Pancreas (tissue), 10 donors: ENCODE results near the gene MYO10. TPM values are rescaled to one million over a fixed set of nuclear protein-coding genes. Genes with fewer than 3 reads are reported as not detected.
"Not testable (repeated sequence)": the region's sequence is repeated elsewhere in the genome, so short reads cannot be mapped to it uniquely, and the experiment has no call there.

Experiments used
- ATAC-seq, 4 donors: fragments of 200-7000 bp; cut with Tn5 transposase; one replicate each; pipeline versions ENCODE4 v1.8.0 to v1.9.1; 2020; ENCODE audit warnings: mild to moderate bottlenecking in 4 of 4, moderate library complexity in 4 of 4
- DNase-seq, 6 donors: peaks; one replicate each; pipeline ENCODE4 v3.0.0-alpha.2; 2020
- FAIRE-seq: peaks from 2 replicates; lab custom pipeline; 2012; peaks lifted over from hg19 to GRCh38; lab: Jason Lieb, UNC
- H3K27ac ChIP-seq, 4 donors: fragments of 200-600 bp; sonication (generic); 1 replicate in 3 of 4; 2 replicates in 1 of 4; pipeline versions ENCODE4 v1.5.0 to v1.8.0; 2020
- H3K27me3 ChIP-seq, 4 donors: fragments of 200-600 bp; one replicate each; pipeline ENCODE4 v1.8.0; 2021
- H3K36me3 ChIP-seq, 3 donors: fragments of 200-600 bp; sonication (generic) in 1 of 3; one replicate each; pipeline versions ENCODE4 v1.5.0 to v1.8.0; 2020 to 2021
- H3K4me1 ChIP-seq, 3 donors: fragments of 200-600 bp; one replicate each; pipeline ENCODE4 v1.8.0; 2021
- H3K4me3 ChIP-seq, 4 donors: fragments of 200-600 bp; sonication (generic) in 2 of 4; one replicate each; pipeline versions ENCODE4 v1.5.0 to v1.8.0; 2020 to 2021
- H3K9me3 ChIP-seq, 4 donors: fragments of 200-600 bp; one replicate each; pipeline ENCODE4 v1.8.0; 2021
- CTCF ChIP-seq, 4 donors: fragments of 200-600 bp; sonication (generic) in 3 of 4; IDR thresholded peaks; one replicate each; pipeline versions ENCODE4 v1.5.0 to v1.8.0; 2021; ENCODE audit warnings: antibody characterized with exemption in 4 of 4
- WGBS, 2 donors: extraction: QIAGEN DNeasy Blood & Tissue Kit; methylation state at CpG; one replicate each; pipeline ENCODE4 v1.1.7; 2013; 5-methylcytosine and 5-hydroxymethylcytosine counted together
- intact Hi-C, 3 donors: fragments of 100-400 bp; cut with DNase I; formaldehyde crosslinking; loops; one replicate each; pipeline versions ENCODE4 v1.11.1 to v1.14.2; 2022
- polyA plus RNA-seq, 2 donors: library from polyadenylated mRNA; stranded (reverse); fragments of 200-250 nt; gene quantifications; one replicate each; pipeline ENCODE4 v1.2.3, GENCODE V29; 2013
- total RNA-seq, 6 donors: library from RNA; stranded (reverse); fragmentation: NEBNext Ultra II Directional in 4 of 6; extraction: Animal tissue kit (Norgen Biotek cat#: 25700) in 4 of 6; gene quantifications; one replicate each; pipeline versions ENCODE4 v1.2.1 to v1.2.4, GENCODE V29; 2021 to 2023
- donor health status: healthy with polysubstance abuse.
- donor health status: DM: no; HTN: no; CAD: no; lungs with moderate emphysema.
- donor health status: DM: no; HTN: no; CAD: no.
- donor health status: control.
- donor health status: control.
- donor health status: Bipolar disorder and iron deficiency.
- donor health status: DM: yes; HTN: yes; CAD: no.
- donor health status: DM: no; HTN: no; CAD: no.
- donor health status: DM: no; HTN: no; CAD: no.
- donor health status: DM: yes; HTN: yes; CAD: no.

Gene MYO10
- total RNA-seq: 10 to 100 TPM; 23.8 to 47.3 (median 38.6) TPM
- 10 to 100 TPM; 11.5 to 17.5 TPM for polyA plus RNA-seq

GRCh38 chr5:16936150-16936988 lies at the start of gene MYO10:
Gene MYO10 (minus strand): TSS chr5:16936288. CDS start chr5:16935808, 480 bp downstream.
- intact Hi-C loops: loop anchor here in 2 of 3 donors (10.0 kb wide), 2 partner anchors 122 to 198 kb away; no protein-coding TSS in a partner anchor
- Histone ChIP-seq H3K27ac (peak within 1 kb of the TSS; percentile 82 to 98 (median 94)), H3K9me3 (no peaks in the 10 kb centered on the region), H3K4me1 (peaks cover 12 to 23% (median 14%) of the 10 kb centered on the region in 3 donors), H3K4me3 (peak within 1 kb of the TSS; percentile 62 to 95 (median 80)), H3K27me3 (no peaks in the 10 kb centered on the region), H3K36me3 (no peaks in the 10 kb centered on the region)
- peak; percentile 73 to 100 (median 90) for DNase-seq
- no peak for TF ChIP-seq CTCF (IDR thresholded peaks at IDR 0.05)
- FAIRE-seq: no peak
- 0 to 1% methylated on average over 56 to 70 of the region's 70 CpGs for WGBS, 2 donors
- peak; percentile 74 to 86 (median 84) for ATAC-seq

GRCh38 chr5:16985304-16985703 lies 49.2 kb upstream of the MYO10 start:
- H3K27ac ChIP-seq, DNase-seq, H3K27me3 ChIP-seq, H3K4me1 ChIP-seq, FAIRE-seq, ATAC-seq, H3K9me3 ChIP-seq, H3K36me3 ChIP-seq, intact Hi-C loops, H3K4me3 ChIP-seq: not testable (repeated sequence)
- WGBS, 2 donors: 73 to 84% methylated on average over 7 of the region's 7 CpGs

GRCh38 chr5:16983972-16984371 lies 47.9 kb upstream of the MYO10 start:
- Histone ChIP-seq H3K4me1 (no peaks in the 10 kb centered on the region), H3K27ac (no peak overlapping the region), H3K27me3 (no peaks in the 10 kb centered on the region), H3K4me3 (no peak overlapping the region), H3K9me3 (no peaks in the 10 kb centered on the region), H3K36me3 (no peaks in the 10 kb centered on the region)
- intact Hi-C loops: no loop called here
- no peak for TF ChIP-seq CTCF (IDR thresholded peaks at IDR 0.05)
- DNase-seq: no peak
- no peak for FAIRE-seq
- no peak for ATAC-seq
- WGBS, 2 donors: 59 to 67% methylated on average over 1 of the region's 1 CpG

- H3K9me3 ChIP-seq: no peaks in the 10 kb centered on the region
- intact Hi-C loops: no loop called here
- H3K27ac ChIP-seq: no peak overlapping the region
- ATAC-seq (no peak), DNase-seq (no peak), FAIRE-seq (no peak)
- H3K4me3 ChIP-seq: no peak overlapping the region
- no peaks in the 10 kb centered on the region for H3K36me3 ChIP-seq
- no peak for TF ChIP-seq CTCF (IDR thresholded peaks at IDR 0.05)
- H3K4me1 ChIP-seq: no peaks in the 10 kb centered on the region
- 55 to 75% methylated on average over 9 of the region's 9 CpGs for WGBS, 2 donors
- no peaks in the 10 kb centered on the region for H3K27me3 ChIP-seq
These were observed 47.0 kb upstream of the MYO10 start for GRCh38 chr5:16983022-16983639.

GRCh38 chr5:16981700-16982099 lies 45.6 kb upstream of the MYO10 start:
- Histone ChIP-seq H3K36me3 (no peaks in the 10 kb centered on the region), H3K4me1 (no peaks in the 10 kb centered on the region), H3K9me3 (no peaks in the 10 kb centered on the region), H3K4me3 (no peak overlapping the region), H3K27ac (no peak overlapping the region), H3K27me3 (no peaks in the 10 kb centered on the region)
- ATAC-seq (no peak), FAIRE-seq (no peak), DNase-seq (no peak)
- intact Hi-C loops: no loop called here
- no peak for TF ChIP-seq CTCF (IDR thresholded peaks at IDR 0.05)
- 82 to 89% methylated on average over 8 of the region's 8 CpGs for WGBS, 2 donors
